T-helper 2 cell (primary cell): ENCODE results near the gene GSG1.

Experiments used
- DNase-seq, 5 experiments: peaks; one replicate each; pipeline versions ENCODE4 v3.0.0 to v3.0.0-alpha.2; 2012 to 2022

The GSG1 gene

DNA sequence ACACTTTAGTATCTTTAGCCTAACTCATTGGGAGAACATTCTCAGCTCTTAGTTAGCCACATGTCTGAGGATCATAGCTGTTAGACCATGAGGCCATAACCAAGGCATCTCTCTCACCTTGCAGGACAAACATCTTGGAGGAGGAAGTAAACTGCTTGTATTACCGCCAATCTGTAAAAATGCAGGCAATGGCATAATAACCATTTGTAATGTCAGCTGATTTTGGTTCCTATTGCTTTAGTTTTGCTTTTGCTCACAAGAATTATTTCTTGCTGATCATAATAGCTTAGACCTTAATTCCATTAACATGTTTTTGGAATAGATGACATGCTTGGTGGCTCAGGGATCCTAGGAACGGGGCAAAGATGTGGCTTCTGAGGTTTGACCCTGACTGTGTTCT is 16.4 kb upstream of the GSG1 start:
- DNase-seq: no peak

DNA sequence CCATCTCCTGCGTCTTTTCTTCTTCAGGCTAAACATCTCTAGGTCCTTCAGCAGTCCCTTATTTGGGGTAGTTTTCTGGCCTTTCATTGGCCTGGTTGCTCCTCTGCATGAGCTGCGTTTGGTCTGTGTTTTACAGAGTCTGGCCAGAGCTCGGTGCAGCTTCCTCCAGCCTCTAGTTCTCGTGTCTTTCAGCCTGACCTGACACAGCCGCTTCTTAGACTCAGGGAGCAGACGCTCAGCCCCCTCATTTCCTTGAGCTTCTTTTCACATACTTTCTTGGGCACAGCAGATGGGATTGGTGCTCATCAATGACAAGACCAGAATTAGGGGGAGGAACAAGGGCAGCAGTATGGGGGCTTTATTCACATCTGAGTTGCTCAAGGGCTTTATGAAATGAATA is 13.6 kb upstream of the GSG1 start:
- no peak for DNase-seq

DNA sequence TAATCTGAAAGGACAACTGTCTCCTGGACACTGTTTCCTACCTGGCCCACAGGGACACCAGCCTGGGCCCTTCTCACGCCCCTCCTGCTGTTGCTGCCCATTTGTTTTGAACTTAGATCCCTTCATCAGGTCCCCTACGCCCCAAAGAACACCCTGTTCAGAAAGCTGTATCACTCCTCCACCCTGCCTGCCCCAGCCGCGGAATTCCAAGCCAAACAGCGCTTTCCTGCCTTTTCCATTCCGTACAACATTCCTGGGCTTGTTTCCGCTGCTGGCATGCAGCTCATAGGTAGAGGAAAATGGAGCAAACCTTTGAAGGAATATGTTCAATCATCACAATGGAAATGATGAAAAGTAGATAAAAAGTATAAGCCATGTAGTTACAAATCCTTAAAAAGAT is 12.8 kb upstream of the GSG1 start:
- DNase-seq: no peak

DNA sequence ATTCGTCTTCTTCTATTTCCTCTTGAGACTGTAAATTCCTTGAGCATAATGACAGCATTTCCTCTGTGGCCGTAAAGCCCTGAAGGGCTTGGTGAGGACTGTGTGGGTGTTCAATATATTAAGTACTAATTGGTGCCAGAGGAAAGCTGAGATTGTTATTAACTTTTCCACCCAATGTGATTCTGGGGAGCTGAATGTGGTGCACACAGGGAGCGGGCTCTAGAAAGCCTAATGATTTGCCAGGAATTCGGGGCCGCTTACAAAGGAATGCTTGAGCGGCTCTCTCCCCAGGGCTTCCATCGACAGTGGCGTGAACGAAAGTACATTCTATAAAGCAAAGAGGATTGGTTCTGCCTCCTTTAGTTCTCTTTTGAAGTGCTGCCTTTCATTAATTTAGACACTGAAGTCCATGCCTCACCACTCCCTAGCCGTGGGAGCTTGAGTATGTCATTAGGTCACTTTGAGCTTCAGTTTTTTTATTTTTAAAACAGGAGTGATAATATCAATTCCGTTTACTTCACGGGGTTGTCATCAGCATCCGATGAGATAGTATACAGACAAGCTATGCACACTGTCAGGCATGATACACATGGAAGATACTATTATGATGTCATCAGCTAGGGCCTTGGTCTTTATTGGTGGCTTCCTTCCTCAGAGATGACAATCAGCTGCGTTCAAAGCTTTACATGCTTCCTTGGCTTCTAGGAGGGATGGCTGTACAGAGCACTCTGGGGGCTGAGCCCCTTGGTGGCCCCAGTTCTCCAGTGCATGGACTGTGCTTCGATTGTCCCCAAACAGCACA is 11.0 kb upstream of the GSG1 start:
- no peak for DNase-seq

- DNase-seq: no peak
These were observed 9.5 kb upstream of the GSG1 start for GRCh38 chr12:13112968-13113367.

DNA sequence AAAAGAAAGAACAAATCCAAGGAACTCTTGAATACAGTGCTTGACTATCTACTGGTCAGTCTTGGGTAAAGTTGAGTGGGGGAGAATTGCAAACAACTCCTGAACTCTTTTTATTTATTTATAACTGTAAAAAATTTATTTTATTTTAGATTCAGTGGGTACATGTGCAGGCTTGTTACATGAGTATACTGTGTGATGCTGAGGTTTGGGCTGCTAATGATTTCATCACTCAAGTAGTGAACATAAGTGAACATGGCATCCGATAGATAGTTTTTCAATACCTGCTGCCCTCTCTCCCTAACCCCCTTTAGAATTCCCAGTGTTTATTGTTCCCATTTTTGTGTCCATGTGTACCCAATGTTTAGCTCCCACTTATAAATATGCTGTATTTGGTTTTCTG is 3.2 kb upstream of the GSG1 start:
- DNase-seq: no peak

GRCh38 chr12:13105781-13106180 is 2.3 kb upstream of the GSG1 start:
- no peak for DNase-seq

- no peak for DNase-seq
These were observed 942 bp upstream of the GSG1 start for GRCh38 chr12:13104409-13104808.

GRCh38 chr12:13102461-13103195 is 839 bp downstream of the GSG1 start:
- DNase-seq: no peak

- DNase-seq: peak in 1 of 5 experiments; percentile 18
These were observed 1.6 kb downstream of the GSG1 start for GRCh38 chr12:13101821-13102375.

GRCh38 chr12:13100882-13101769 is 2.3 kb downstream of the GSG1 start:
- peak; percentile 81 to 94 (median 88) for DNase-seq

- DNase-seq: no peak
These were observed 2.9 kb downstream of the GSG1 start for GRCh38 chr12:13100605-13100881.

GRCh38 chr12:13099844-13100604 is 3.4 kb downstream of the GSG1 start:
- no peak for DNase-seq

GRCh38 chr12:13099066-13099843 is 4.2 kb downstream of the GSG1 start:
- DNase-seq: no peak

- DNase-seq: no peak
These were observed 5.9 kb downstream of the GSG1 start for GRCh38 chr12:13097491-13098011.

DNA sequence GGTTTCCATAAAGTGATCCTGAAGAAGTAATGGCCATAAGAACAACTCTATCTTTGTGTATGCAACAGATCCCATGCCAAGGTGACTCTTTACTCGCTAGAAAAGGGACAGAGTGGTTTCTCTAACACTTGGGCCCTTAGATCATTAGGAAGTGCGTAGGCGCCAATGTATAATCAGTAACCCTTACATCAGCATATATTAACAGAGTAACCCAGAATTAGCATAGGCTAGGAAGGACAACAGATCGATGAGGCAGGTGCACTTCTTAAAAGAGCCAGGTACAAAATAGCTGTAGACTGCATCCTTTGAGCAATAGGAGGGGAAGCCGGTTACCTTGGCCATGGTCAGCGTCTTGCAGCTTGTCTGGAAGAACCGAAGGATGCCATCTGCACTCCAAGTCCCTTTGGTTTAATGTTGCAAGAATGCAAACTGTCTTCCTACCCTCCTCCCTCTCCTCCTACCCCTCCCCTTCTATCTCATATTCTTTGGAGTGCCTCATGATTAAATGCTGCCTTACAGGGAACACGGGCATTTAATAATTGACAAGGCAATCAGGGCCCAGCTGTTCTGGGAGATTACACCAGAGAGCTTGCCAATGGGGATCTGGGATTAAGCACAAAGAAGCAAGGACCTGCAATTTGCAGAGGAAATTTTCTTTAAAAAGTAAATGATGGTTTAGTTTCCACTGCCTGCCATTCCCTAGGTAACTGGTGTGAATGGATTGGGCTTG is 8.0 kb downstream of the GSG1 start:
- no peak for DNase-seq

DNA sequence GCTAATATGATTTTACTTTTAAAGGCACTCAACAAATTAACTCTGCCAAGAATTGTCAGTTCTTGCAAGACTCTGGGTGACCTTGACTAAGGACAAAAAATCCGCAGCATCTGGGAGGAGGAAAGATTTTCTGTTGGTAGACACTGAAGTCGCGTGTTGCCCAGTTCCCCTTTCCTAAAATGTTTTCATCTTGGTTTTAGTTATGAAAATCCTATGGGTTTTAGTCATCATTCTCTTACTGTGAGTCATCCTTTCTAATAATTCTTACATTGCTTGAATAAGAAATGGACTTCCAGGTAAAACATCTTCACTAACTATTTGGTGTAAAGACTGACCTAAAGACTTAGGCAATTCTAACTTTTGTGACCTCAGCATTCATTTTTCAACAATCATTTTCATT is 9.1 kb downstream of the GSG1 start:
- no peak for DNase-seq

- DNase-seq: no peak
These were observed 9.6 kb downstream of the GSG1 start for GRCh38 chr12:13093848-13094220.

GRCh38 chr12:13093191-13093847 is 10.1 kb downstream of the GSG1 start:
- DNase-seq: no peak

DNA sequence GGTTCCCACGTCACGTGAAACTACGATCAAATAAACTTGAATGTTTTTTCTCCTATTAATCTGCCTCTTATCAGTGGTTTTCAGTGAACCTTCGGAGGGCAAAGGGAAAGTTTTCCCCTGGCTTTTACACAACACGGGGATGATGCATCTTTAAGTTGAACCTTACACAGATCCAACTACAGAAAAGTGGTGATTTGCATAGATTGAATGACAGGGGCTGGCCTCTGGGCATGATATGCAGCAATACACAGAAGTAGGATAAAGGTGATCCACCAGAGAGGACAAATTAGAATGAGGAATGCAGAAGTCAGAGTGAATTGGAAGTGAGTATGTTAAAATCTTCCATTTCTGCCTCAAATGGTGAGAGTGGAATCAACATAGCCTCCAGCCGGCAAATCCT is 11.6 kb downstream of the GSG1 start:
- no peak for DNase-seq
